A549 (cell line): ENCODE results near the gene PDLIM7. TPM values are rescaled to one million over a fixed set of nuclear protein-coding genes. Genes with fewer than 3 reads are reported as not detected.

Experiments used
- ATAC-seq, 2 experiments: fragments of 200-7000 bp in 1 of 2; fragments of >200 bp in 1 of 2; cut with Nextera tagmentation in 1 of 2; cut with Tn5 transposase in 1 of 2; 3 replicates each; pipeline versions ENCODE4 v1.8.0 to v1.9.1; 2018 to 2020; ENCODE audit warnings: mild to moderate bottlenecking in 1 of 2, moderate library complexity in 1 of 2
- CTCF ChIA-PET: fragments of 300-600 bp; sonication (Branson Sonifier 250); formaldehyde crosslinking; extraction: SDS; loops from one replicate; lab custom pipeline; 2021; ENCODE audit warnings: antibody characterized with exemption, inconsistent platforms; lab: Yijun Ruan, JAX
- POLR2A ChIA-PET: fragments of 350-600 bp; formaldehyde crosslinking; extraction: SDS; loops from one replicate; lab custom pipeline; 2021; ENCODE audit warnings: antibody characterized with exemption, inconsistent platforms; lab: Yijun Ruan, JAX
- DNase-seq, 2 experiments: peaks; one replicate each; pipeline versions ENCODE4 v3.0.0 to v3.0.0-alpha.2; 2011 to 2016; ENCODE audit warnings: low read depth in 1 of 2, low spot score in 1 of 2
- FAIRE-seq: peaks from 2 replicates; lab custom pipeline; 2011; peaks lifted over from hg19 to GRCh38; lab: Jason Lieb, UNC
- H3K27ac ChIP-seq, 2 experiments: fragments of >200 bp; sonication (Bioruptor Twin); formaldehyde crosslinking; 3 replicates each; pipeline ENCODE4 v1.5.1; 2016 to 2017
- H3K4me1 ChIP-seq: fragments of >200 bp; sonication (Bioruptor Twin); formaldehyde crosslinking; 3 replicates; pipeline ENCODE4 v1.6.1; 2016
- H3K4me2 ChIP-seq: fragments of >200 bp; sonication (Bioruptor Twin); formaldehyde crosslinking; 3 replicates; pipeline ENCODE4 v1.6.1; 2016
- H3K4me3 ChIP-seq: fragments of >200 bp; sonication (Bioruptor Twin); formaldehyde crosslinking; 3 replicates; pipeline ENCODE4 v1.5.1; 2016
- H3K9me3 ChIP-seq: fragments of >200 bp; sonication (Bioruptor Twin); formaldehyde crosslinking; 3 replicates; pipeline ENCODE4 v1.6.1; 2016
- ATOH8 ChIP-seq: fragments of 250-450 bp; sonication (Bioruptor Pico); IDR thresholded peaks from 2 replicates; pipeline ENCODE4 v1.5.0; 2020; ENCODE audit warnings: low read depth, mild to moderate bottlenecking, moderate library complexity
- CEBPB ChIP-seq, 2 experiments: fragments of >200 bp in 1 of 2; sonication (Bioruptor Twin) in 1 of 2; formaldehyde crosslinking in 1 of 2; IDR thresholded peaks; 2 replicates each; pipeline ENCODE4 v1.6.1; 2012 to 2016
- CHD2 ChIP-seq: fragments of 150-350 bp; IDR thresholded peaks from 2 replicates; pipeline ENCODE4 v1.6.1; 2014; ENCODE audit warnings: low read length; ENCODE audit not compliant: partially characterized antibody
- CHD4 ChIP-seq: fragments of 200-600 bp; sonication (generic); IDR thresholded peaks from 2 replicates; pipeline ENCODE4 v1.6.1; 2016; ENCODE audit warnings: antibody characterized with exemption, mild to moderate bottlenecking, borderline replicate concordance
- EHMT2 ChIP-seq: fragments of 200-600 bp; sonication (generic); IDR thresholded peaks from 2 replicates; pipeline ENCODE4 v1.6.1; 2016; ENCODE audit warnings: antibody characterized with exemption, low read depth, mild to moderate bottlenecking, moderate library complexity
- ESRRA ChIP-seq: fragments of 150-350 bp; IDR thresholded peaks from 2 replicates; pipeline ENCODE4 v1.6.1; 2014; ENCODE audit warnings: mild to moderate bottlenecking, low read length, borderline replicate concordance
- FOSL2 ChIP-seq, 2 experiments: fragments of 450-650 bp in 1 of 2; fragments of >200 bp in 1 of 2; sonication (Bioruptor Twin) in 1 of 2; formaldehyde crosslinking; IDR thresholded peaks; 2 replicates each; pipeline versions ENCODE4 v1.5.0 to v1.6.1; 2016 to 2020; ENCODE audit warnings: mild to moderate bottlenecking in 1 of 2, moderate library complexity in 1 of 2
- GATA3 ChIP-seq: IDR thresholded peaks from 2 replicates; pipeline ENCODE4 v1.6.1; 2012; ENCODE audit warnings: borderline replicate concordance
- HDAC2 ChIP-seq: fragments of 200-600 bp; sonication (generic); IDR thresholded peaks from 2 replicates; pipeline ENCODE4 v1.6.1; 2016
- HES2 ChIP-seq: fragments of >200 bp; sonication (Bioruptor Twin); formaldehyde crosslinking; IDR thresholded peaks from 2 replicates; pipeline ENCODE4 v1.6.1; 2016
- HOXB13 ChIP-seq: fragments of 250-450 bp; sonication (Bioruptor Pico); IDR thresholded peaks from 2 replicates; pipeline ENCODE4 v1.5.0; 2020; ENCODE audit warnings: low read depth, mild to moderate bottlenecking, moderate library complexity
- JUN ChIP-seq, 2 experiments: fragments of >200 bp; sonication (Bioruptor Twin); formaldehyde crosslinking; IDR thresholded peaks; 2 replicates in 1 of 2; 3 replicates in 1 of 2; pipeline ENCODE4 v1.6.1; 2016 to 2017
- KDM5A ChIP-seq: fragments of 200-600 bp; sonication (generic); IDR thresholded peaks from 2 replicates; pipeline ENCODE4 v1.6.1; 2016; ENCODE audit warnings: antibody characterized with exemption, mild to moderate bottlenecking
- MAZ ChIP-seq: fragments of 150-350 bp; IDR thresholded peaks from 2 replicates; pipeline ENCODE4 v1.6.1; 2014; ENCODE audit warnings: antibody characterized with exemption, low read depth, low read length, borderline replicate concordance
- MYC ChIP-seq: IDR thresholded peaks from 2 replicates; pipeline ENCODE4 v1.6.1; 2012; ENCODE audit warnings: mild to moderate bottlenecking, inconsistent platforms, low read length, improper control_type of control experiment, borderline replicate concordance
- NFE2L2 ChIP-seq: fragments of 150-350 bp; conservative IDR thresholded peaks from 2 replicates; pipeline ENCODE4 v1.6.1; 2014; ENCODE audit warnings: low read length
- NR3C1 ChIP-seq: fragments of >200 bp; sonication (Bioruptor Twin); formaldehyde crosslinking; IDR thresholded peaks from 3 replicates; pipeline ENCODE4 v1.6.1; 2017
- PHF8 ChIP-seq: fragments of 200-600 bp; sonication (generic); IDR thresholded peaks from 2 replicates; pipeline ENCODE4 v1.6.1; 2016; ENCODE audit warnings: low read depth, mild to moderate bottlenecking, antibody characterized with exemption, moderate library complexity, borderline replicate concordance
- POLR2AphosphoS2 ChIP-seq: conservative IDR thresholded peaks from 2 replicates; pipeline ENCODE4 v1.6.1; 2012; ENCODE audit warnings: low read length, improper control_type of control experiment, inconsistent platforms
- RAD21 ChIP-seq, 2 experiments: fragments of >200 bp in 1 of 2; sonication (Bioruptor Twin) in 1 of 2; formaldehyde crosslinking in 1 of 2; IDR thresholded peaks in 1 of 2; conservative IDR thresholded peaks in 1 of 2; 2 replicates in 1 of 2; 3 replicates in 1 of 2; pipeline ENCODE4 v1.6.1; 2012 to 2018; ENCODE audit warnings: inconsistent platforms in 1 of 2
- RARB ChIP-seq: fragments of 250-450 bp; sonication (Bioruptor Pico); IDR thresholded peaks from 2 replicates; pipeline ENCODE4 v1.8.0; 2021; ENCODE audit warnings: mild to moderate bottlenecking, moderate library complexity
- SMC3 ChIP-seq: fragments of >200 bp; sonication (Bioruptor Twin); formaldehyde crosslinking; IDR thresholded peaks from 3 replicates; pipeline ENCODE4 v1.6.1; 2018; ENCODE audit warnings: inconsistent platforms
- TFCP2L1 ChIP-seq: fragments of 250-450 bp; sonication (Bioruptor Pico); IDR thresholded peaks from 2 replicates; pipeline ENCODE4 v1.5.0; 2021; ENCODE audit warnings: mild to moderate bottlenecking
- USF2 ChIP-seq: fragments of 450-650 bp; IDR thresholded peaks from 2 replicates; pipeline ENCODE4 v1.6.1; 2014; ENCODE audit warnings: antibody characterized with exemption
- ZNF302 ChIP-seq: fragments of 250-450 bp; sonication (Bioruptor Pico); IDR thresholded peaks from 2 replicates; pipeline ENCODE4 v1.9.0; 2021; ENCODE audit warnings: inconsistent platforms, mild to moderate bottlenecking, moderate library complexity
- WGBS: methylation state at CpG from one replicate; pipeline ENCODE4 v1.1.6; 2017; ENCODE audit errors: missing lambda C conversion rate; 5-methylcytosine and 5-hydroxymethylcytosine counted together
- polyA plus RNA-seq, 4 experiments: library from polyadenylated mRNA; depleted of rRNA in 3 of 4; stranded (reverse); fragments of >200 nt; fragmentation: RNase III in 1 of 4; extraction: RNeasy Plus Mini Kit Qiagen cat#74134 plus additional on column Dnase treatment in 1 of 4; gene quantifications; 2 replicates in 3 of 4; 3 replicates in 1 of 4; pipeline ENCODE4 v1.2.3, GENCODE V29; 2011 to 2017
- TF ChIP-seq, protein P1 (sequence below): fragments of >200 bp; sonication (Bioruptor Twin); formaldehyde crosslinking; IDR thresholded peaks from 3 replicates; pipeline ENCODE4 v1.5.1; 2016
- TF ChIP-seq, protein P2 (sequence below): IDR thresholded peaks from 2 replicates; pipeline ENCODE4 v1.6.1; 2012

PDLIM7 gene
- polyA plus RNA-seq, 2 of the 4 experiments (the other 2 are of a cell fraction): 30.7 to 124 TPM

GRCh38 chr5:177492841-177493240 lies 4.6 kb downstream of the PDLIM7 start:
- Histone ChIP-seq H3K27ac (peak overlapping the region; percentile 12 to 95; a peak in 4 of 6 replicates), H3K9me3 (no peaks in the 10 kb centered on the region), H3K4me3 (no peak overlapping the region), H3K4me1 (peaks cover 57% of the 10 kb centered on the region), H3K4me2 (peak overlapping the region; percentile 98; the same call in 1 of the 3 replicates)
- FAIRE-seq (no peak), DNase-seq (no peak), ATAC-seq (no peak)
- 93% methylated on average over 4 of the region's 7 CpGs for WGBS
- TF ChIP-seq HOXB13 (CRISPR knock-in tag) (no peak), ATOH8 (CRISPR knock-in tag) (no peak), CEBPB (IDR thresholded peaks at IDR 0.05) (no peak), CHD2 (no peak), ZNF302 (CRISPR knock-in tag) (no peak)
- ChIA-PET CTCF (interaction anchor here (0.8 to 18.1 kb wide), 12 partner anchors 9 to 379 kb away, joined by 3 to 354 read pairs (median 4); partner anchors contain the start of genes DBN1, DDX41, DOK3 and PDLIM7), POLR2A (interaction anchor here (1.2 kb wide), 1 partner anchor 89 kb away, joined by 3 read pairs; no protein-coding TSS in a partner anchor)

DNA sequence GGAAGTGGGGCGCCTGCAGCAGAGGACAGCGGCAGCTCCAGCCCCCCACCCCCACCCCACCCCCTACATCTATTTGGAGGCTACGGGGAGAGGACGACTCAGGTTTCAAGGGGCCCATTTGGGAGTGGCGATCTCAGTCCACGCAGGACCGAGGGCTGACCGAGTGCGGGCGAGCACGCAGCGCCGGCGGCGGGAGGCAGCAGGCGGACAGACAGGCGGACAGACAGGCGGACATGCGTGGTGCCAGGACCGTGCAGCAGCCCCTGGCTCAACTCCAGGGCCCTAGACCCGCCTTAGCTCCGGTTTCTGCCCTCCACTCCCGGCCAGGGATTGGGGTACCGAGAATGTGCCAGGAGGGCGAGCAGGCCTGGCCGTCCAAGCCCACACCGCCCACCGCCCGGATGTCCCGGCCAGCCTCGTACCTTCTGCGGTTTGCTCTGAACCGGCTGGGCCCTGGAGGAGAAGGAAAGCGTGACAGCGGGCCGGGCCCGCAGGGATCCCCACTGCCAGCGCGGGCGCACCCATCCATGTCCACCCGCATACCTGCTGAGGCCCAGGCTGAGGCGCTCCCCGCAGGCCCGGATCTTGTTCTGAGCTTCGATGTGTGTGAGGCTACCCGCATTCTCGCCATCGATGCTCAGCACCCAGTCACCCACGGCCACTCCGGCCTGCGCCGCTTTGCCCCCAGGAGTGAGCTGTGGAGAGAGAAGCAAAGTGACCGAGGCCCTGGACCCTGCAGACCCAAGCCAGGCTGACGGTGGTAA lies 5.2 kb downstream of the PDLIM7 start:
- POLR2A ChIA-PET: no interaction called here
- TF ChIP-seq GATA3 (no peak), ZNF302 (CRISPR knock-in tag) (no peak), NR3C1 (no peak), USF2 (no peak), MYC (no peak), TFCP2L1 (CRISPR knock-in tag) (no peak)
- CTCF ChIA-PET: interaction anchor here (0.6 to 18.1 kb wide), 17 partner anchors 10 to 734 kb away, joined by 3 to 354 read pairs (median 3); partner anchors contain the start of genes DBN1, DDX41, DOK3 and PDLIM7
- WGBS: 91% methylated on average over 38 of the region's 54 CpGs
- H3K27ac ChIP-seq: peak overlapping the region in 1 of 2 experiments; percentile 95; a peak in 3 of 6 replicates
- DNase-seq: no peak
- ATAC-seq: no peak
- no peak overlapping the region for H3K4me3 ChIP-seq
- peak overlapping the region; percentile 9; the same call in 2 of the 3 replicates for H3K4me2 ChIP-seq
- no peaks in the 10 kb centered on the region for H3K9me3 ChIP-seq
- no peak for FAIRE-seq
- H3K4me1 ChIP-seq: peaks cover 56% of the 10 kb centered on the region

- no peak for TF ChIP-seq KDM5A
- peak; percentile 78; the same call in 1 of the 2 replicates for TF ChIP-seq MAZ
- no peak for TF ChIP-seq POLR2AphosphoS2
- peak; percentile 35 to 55; a peak in 4 of 5 replicates for TF ChIP-seq RAD21 (conservative IDR thresholded peaks at IDR 0.05 in 1 of 2, IDR thresholded peaks at IDR 0.05 in 1 of 2)
- TF ChIP-seq HES2: no peak
- no peak for TF ChIP-seq FOSL2 (IDR thresholded peaks at IDR 0.05)
- peak; percentile 33; the same call in 1 of the 2 replicates for TF ChIP-seq FOSL2 (CRISPR knock-in tag; IDR thresholded peaks at IDR 0.05)
- TF ChIP-seq, protein P1, sequence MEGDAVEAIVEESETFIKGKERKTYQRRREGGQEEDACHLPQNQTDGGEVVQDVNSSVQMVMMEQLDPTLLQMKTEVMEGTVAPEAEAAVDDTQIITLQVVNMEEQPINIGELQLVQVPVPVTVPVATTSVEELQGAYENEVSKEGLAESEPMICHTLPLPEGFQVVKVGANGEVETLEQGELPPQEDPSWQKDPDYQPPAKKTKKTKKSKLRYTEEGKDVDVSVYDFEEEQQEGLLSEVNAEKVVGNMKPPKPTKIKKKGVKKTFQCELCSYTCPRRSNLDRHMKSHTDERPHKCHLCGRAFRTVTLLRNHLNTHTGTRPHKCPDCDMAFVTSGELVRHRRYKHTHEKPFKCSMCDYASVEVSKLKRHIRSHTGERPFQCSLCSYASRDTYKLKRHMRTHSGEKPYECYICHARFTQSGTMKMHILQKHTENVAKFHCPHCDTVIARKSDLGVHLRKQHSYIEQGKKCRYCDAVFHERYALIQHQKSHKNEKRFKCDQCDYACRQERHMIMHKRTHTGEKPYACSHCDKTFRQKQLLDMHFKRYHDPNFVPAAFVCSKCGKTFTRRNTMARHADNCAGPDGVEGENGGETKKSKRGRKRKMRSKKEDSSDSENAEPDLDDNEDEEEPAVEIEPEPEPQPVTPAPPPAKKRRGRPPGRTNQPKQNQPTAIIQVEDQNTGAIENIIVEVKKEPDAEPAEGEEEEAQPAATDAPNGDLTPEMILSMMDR: peak; percentile 96
- TF ChIP-seq HDAC2: no peak
- no peak for TF ChIP-seq ESRRA
- TF ChIP-seq CEBPB (IDR thresholded peaks at IDR 0.05): no peak
- no peak for TF ChIP-seq EHMT2
- TF ChIP-seq, protein P2, sequence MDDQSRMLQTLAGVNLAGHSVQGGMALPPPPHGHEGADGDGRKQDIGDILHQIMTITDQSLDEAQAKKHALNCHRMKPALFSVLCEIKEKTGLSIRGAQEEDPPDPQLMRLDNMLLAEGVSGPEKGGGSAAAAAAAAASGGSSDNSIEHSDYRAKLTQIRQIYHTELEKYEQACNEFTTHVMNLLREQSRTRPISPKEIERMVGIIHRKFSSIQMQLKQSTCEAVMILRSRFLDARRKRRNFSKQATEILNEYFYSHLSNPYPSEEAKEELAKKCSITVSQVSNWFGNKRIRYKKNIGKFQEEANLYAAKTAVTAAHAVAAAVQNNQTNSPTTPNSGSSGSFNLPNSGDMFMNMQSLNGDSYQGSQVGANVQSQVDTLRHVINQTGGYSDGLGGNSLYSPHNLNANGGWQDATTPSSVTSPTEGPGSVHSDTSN: peak; percentile 25; the same call in 1 of the 2 replicates
- no peak for TF ChIP-seq JUN (IDR thresholded peaks at IDR 0.05)
- no peak for TF ChIP-seq NFE2L2
- TF ChIP-seq RARB: no peak
- TF ChIP-seq SMC3: peak; percentile 68
- no peak for TF ChIP-seq CHD4
- TF ChIP-seq PHF8: no peak
- TF ChIP-seq, all 56 proteins: peak for 6
- no peak overlapping the region for H3K4me3 ChIP-seq
- CTCF ChIA-PET: interaction anchor here (0.7 to 18.1 kb wide), 12 partner anchors 11 to 378 kb away, joined by 3 to 354 read pairs (median 3); partner anchors contain the start of genes DBN1, DOK3, PDLIM7 and PRR7
- FAIRE-seq (no peak), ATAC-seq (peak; percentile 22 to 75), DNase-seq (peak; percentile 78 to 79)
- H3K9me3 ChIP-seq: no peaks in the 10 kb centered on the region
- peak overlapping the region in 1 of 2 experiments; percentile 95; a peak in 3 of 6 replicates for H3K27ac ChIP-seq
- POLR2A ChIA-PET: no interaction called here
- WGBS: 50% methylated on average over 16 of the region's 43 CpGs
- peaks cover 56% of the 10 kb centered on the region for H3K4me1 ChIP-seq
- H3K4me2 ChIP-seq: peak overlapping the region; percentile 9; the same call in 2 of the 3 replicates
Observed at GRCh38 chr5:177491429-177491945, 5.9 kb downstream of the PDLIM7 start.
